Activated CD4-positive, CD25-positive, alpha-beta regulatory T cell treated with anti-CD3 and anti-CD28 coated beads, Interleukin-2, amount 50 U/mL, for 72 hours (primary cell): Measurements from ENCODE around the gene STK11IP.

ENCODE experiments used
- DNase-seq: peaks from one replicate; pipeline ENCODE4 v3.0.0; 2021

The STK11IP gene, protein sequence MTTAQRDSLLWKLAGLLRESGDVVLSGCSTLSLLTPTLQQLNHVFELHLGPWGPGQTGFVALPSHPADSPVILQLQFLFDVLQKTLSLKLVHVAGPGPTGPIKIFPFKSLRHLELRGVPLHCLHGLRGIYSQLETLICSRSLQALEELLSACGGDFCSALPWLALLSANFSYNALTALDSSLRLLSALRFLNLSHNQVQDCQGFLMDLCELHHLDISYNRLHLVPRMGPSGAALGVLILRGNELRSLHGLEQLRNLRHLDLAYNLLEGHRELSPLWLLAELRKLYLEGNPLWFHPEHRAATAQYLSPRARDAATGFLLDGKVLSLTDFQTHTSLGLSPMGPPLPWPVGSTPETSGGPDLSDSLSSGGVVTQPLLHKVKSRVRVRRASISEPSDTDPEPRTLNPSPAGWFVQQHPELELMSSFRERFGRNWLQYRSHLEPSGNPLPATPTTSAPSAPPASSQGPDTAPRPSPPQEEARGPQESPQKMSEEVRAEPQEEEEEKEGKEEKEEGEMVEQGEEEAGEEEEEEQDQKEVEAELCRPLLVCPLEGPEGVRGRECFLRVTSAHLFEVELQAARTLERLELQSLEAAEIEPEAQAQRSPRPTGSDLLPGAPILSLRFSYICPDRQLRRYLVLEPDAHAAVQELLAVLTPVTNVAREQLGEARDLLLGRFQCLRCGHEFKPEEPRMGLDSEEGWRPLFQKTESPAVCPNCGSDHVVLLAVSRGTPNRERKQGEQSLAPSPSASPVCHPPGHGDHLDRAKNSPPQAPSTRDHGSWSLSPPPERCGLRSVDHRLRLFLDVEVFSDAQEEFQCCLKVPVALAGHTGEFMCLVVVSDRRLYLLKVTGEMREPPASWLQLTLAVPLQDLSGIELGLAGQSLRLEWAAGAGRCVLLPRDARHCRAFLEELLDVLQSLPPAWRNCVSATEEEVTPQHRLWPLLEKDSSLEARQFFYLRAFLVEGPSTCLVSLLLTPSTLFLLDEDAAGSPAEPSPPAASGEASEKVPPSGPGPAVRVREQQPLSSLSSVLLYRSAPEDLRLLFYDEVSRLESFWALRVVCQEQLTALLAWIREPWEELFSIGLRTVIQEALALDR

GRCh38 chr2:219597552-219598307 is at the start of gene STK11IP:
Gene STK11IP, plus strand, starts transcription at chr2:219597857. Its CDS starts 263 bp downstream, at chr2:219598120.
- DNase-seq = peak; percentile 91

GRCh38 chr2:219548990-219549389 is 48.7 kb upstream of the STK11IP start:
- no peak for DNase-seq

DNA sequence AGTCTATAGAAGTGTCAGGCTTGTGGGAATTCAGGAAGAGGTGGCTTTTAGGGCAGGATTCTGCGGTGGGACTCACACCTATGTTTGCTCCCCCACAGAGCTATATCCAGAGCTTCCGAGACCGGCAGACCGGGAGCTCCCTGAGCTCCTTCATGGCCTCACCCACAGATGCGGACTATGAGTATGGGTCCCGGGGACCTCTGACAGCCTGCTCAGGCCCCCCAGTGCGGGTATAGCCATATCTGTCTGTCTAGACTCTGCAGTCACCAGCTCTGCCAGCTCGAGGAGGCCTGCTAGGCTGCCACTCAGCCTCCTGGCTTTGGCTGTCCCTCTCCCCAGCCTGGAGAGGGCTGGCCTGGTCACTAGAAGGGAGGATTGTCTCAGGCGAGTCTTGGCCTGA is 48.0 kb upstream of the STK11IP start:
- no peak for DNase-seq

DNA sequence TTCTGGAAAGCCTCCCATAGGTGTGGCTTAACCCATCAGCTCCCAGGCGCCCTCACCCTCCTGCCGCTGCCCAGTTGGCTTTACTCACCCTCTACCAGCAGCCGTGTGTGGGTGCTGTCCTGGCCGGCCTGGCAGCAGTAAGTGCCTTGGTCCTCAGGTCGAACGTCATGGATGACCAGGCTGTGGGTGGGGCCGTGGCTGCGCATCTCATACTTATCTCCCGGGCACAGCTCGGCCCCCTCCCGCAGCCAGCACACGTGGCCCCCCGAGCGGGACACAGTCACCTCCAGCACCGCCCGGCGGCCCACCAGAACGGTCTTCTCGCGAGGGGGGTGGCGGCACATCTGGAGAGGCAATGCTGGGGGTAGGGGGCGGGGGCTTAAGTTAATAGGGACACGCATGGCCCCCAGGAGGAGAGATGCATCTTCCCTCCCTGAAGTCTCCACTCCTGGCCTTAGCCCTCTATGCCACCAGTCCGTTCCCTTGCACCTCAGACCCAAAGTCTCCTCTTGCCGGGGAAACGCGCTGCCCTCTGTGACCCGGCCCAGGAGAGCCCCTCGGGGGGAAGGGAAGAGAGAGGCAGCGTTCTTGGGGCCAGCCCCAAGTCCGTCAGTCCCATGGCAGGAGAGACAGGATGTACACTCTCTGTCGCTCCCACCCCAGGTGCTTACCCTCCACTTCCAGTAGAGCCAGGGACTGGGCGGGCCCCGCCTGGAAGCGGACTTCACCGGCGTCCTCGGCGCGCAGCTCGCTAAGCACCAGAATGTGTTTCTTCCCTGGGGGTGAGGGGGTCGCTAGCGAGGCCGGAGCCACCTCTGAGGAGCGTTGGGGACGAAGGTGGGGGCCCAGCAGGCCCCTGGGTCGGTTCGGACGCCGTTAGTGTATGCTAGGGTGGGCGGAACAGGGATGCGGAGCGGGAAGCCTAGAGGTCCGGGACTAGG is 45.9 kb upstream of the STK11IP start:
- peak; percentile 47 for DNase-seq

DNA sequence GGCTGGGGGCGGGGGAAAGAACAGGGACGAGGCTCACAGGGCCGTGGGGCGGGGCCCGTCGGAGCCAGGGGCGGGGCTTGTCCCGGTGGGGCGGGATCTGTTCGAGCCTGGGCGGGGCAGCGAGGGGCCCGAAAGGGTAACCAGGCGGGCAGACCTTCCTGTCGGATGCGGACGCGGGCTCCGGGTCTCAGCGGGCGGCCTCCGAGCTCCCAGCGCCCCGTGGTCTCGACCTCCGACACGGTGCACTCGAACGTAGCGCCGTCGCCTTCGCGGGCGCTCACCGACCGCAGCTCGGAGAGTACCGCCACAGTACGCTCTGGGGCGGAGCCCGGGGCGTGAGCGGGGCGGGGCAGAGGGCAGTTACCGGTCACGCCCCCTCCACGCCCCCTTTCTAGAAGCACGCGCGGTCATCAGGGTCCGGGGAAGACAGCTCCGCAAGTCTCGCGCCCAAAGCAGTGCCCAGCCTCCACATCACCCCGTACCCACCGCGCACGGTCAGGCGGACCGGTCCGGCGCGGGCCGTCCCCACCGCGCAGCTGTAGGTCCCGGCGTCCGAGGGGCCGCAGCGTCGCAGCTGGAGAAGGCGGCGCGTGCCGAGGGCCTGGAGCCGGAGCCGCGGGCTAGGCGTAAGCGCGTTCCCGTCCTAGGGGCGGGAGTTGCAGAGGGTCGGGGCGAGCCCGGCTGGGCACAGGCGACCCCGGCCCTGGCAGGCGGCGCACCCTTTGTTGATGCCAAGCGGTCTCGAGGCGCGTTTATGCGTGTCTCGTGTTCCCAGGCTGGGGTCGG is 45.1 kb upstream of the STK11IP start:
- DNase-seq = peak; percentile 85

GRCh38 chr2:219553168-219553417 is 44.6 kb upstream of the STK11IP start:
- no peak for DNase-seq

GRCh38 chr2:219553463-219553963 is 44.1 kb upstream of the STK11IP start:
- no peak for DNase-seq

- DNase-seq = no peak
Observed at GRCh38 chr2:219554350-219554749, 43.3 kb upstream of the STK11IP start.

DNA sequence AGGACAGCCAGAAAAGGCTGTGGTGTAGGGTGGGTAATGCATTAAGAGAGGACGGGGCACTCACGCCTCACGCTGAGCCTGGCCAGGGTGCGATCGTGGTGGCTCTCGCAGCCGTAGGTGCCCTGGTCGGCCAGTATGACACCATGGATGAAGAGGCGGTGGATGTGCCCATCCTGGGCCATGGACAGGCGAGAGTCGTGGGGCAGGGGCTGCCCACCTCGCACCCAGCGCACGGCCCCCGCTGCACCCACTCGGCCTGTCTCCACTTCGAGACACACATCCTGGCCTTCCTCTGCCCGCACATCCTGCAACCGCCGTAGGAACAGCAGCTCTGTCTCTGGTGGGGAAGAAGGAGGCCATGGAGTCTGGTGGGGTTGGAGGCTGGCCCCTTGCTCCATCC is 41.7 kb upstream of the STK11IP start:
- no peak for DNase-seq

- no peak for DNase-seq
Observed at GRCh38 chr2:219556413-219556812, 41.2 kb upstream of the STK11IP start.

DNA sequence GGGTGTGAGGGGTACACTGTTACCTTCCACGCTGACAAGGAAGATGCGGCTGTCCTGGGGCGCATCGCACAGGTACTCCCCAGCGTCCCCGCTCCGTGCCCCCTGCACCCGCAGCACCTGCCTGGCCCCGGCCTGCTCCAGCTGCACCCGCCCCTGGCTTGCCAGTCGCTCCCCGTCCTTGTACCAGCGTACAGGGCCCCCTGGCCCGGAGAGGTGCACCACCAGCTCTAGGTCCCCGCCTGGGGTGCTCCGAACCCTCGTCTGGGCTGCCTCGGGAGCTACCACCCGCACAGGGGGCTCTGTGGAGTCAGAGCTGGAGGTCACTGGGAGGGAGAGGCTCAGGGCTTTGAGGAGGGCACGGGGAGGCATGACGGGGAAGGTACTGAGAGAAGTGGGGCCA is 40.3 kb upstream of the STK11IP start:
- DNase-seq = no peak

DNA sequence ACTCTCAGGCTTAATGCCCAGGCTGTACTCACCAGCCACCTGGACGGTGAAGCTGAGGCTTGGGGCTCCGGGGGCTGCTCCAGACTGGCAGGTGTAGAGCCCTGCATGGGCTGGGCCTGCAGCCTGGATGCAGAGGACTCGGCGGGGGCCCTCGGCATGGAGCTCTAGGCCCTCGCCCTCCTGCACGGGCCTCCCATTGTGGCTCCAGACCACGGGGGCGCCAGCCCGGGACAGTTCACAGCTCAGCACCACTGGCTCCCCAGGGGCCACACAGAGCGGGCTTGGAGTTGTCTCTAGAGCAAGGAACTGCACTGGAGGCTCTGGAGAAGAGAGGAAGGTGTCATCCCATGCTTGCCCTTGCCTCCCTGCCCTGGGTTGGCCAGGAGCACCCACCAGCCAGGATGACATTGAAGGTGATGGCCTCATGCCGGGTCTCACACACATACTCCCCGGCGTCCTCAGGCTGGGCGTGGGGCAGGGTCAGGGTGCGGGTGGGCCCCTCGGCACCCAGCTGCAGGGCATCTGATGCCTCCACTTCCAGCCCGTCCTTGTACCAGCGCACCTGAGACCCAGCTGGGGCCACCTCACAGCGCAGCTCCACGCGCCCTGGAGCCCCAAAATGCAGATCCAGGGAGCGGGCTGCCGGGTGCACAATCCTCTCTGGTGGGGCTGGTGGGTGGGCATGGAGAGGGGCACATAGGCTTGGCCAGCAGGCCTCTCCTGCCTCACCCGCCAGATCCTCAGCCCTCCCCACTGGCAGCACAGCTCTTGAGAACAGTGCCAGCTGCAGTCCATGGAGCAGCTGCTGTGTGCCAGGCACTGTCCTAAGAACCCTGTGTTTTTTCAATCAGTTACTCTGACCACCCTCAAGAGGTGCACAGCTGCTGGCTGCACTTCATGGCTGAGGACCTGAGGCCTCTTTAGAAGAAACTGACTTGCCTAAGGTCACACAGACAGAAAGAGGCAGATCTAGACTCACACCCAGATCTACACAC is 39.6 kb upstream of the STK11IP start:
- no peak for DNase-seq

GRCh38 chr2:219559156-219559915 is 38.3 kb upstream of the STK11IP start:
- no peak for DNase-seq

GRCh38 chr2:219560037-219560892 is 37.4 kb upstream of the STK11IP start:
- DNase-seq = no peak

- no peak for DNase-seq
Observed at GRCh38 chr2:219560893-219561178, 36.8 kb upstream of the STK11IP start.

- no peak for DNase-seq
Observed at GRCh38 chr2:219561179-219562048, 36.2 kb upstream of the STK11IP start.
